ENCODE data around the gene CABCOCO1. TPM values are rescaled to one million over a fixed set of nuclear protein-coding genes. Genes with fewer than 3 reads are reported as not detected.

The CABCOCO1 gene
- total and polyA plus RNA-seq, 8 donors, result 0.19 to 2.7 (median 0.31) TPM; not detected in 4

- peaks cover 0 to 5% (median 0%) of the 10 kb centered on the region in 3 donors for H3K4me1 ChIP-seq
- no peak for ATAC-seq
- H3K36me3 ChIP-seq, result no peaks in the 10 kb centered on the region
- WGBS, 2 donors, result 65 to 76% methylated on average over 9 of the region's 9 CpGs
- no peak overlapping the region for H3K4me3 ChIP-seq
- TF ChIP-seq CTCF (IDR thresholded peaks at IDR 0.05), result no peak
- FAIRE-seq, result no peak
- DNase-seq, result no peak
- H3K27ac ChIP-seq, result no peak overlapping the region
- no peaks in the 10 kb centered on the region for H3K9me3 ChIP-seq
- intact Hi-C loops (cut with DNase I), result no loop called here
- no peaks in the 10 kb centered on the region for H3K27me3 ChIP-seq
These were observed 102.7 kb downstream of the CABCOCO1 start for GRCh38 chr10:61765176-61766087.

GRCh38 chr10:61766927-61767326 lies 104.2 kb downstream of the CABCOCO1 start:
- intact Hi-C loops (cut with DNase I), result no loop called here

GRCh38 chr10:61774031-61774430 lies 111.3 kb downstream of the CABCOCO1 start:
- FAIRE-seq, result no peak

More at GRCh38 chr10:61766927-61767326, 104.2 kb downstream of the CABCOCO1 start:
- WGBS, 2 donors, result 20 to 22% methylated on average over 1 of the region's 1 CpG
- H3K27me3 ChIP-seq, result no peaks in the 10 kb centered on the region
- H3K4me1 ChIP-seq, result peaks cover 0 to 5% (median 0%) of the 10 kb centered on the region in 3 donors
- no peaks in the 10 kb centered on the region for H3K36me3 ChIP-seq
- no peaks in the 10 kb centered on the region for H3K9me3 ChIP-seq
- FAIRE-seq, result no peak
- ATAC-seq, result no peak
- H3K4me3 ChIP-seq, result no peak overlapping the region
- TF ChIP-seq CTCF (IDR thresholded peaks at IDR 0.05), result no peak
- DNase-seq, result no peak
- no peak overlapping the region for H3K27ac ChIP-seq

GRCh38 chr10:61775111-61775510 lies 112.4 kb downstream of the CABCOCO1 start:
- Histone ChIP-seq H3K9me3 (no peaks in the 10 kb centered on the region), H3K4me1 (no peaks in the 10 kb centered on the region), H3K27me3 (no peaks in the 10 kb centered on the region), H3K36me3 (no peaks in the 10 kb centered on the region), H3K4me3 (no peak overlapping the region), H3K27ac (no peak overlapping the region)
- no peak for TF ChIP-seq CTCF (IDR thresholded peaks at IDR 0.05)
- WGBS, 2 donors, result 63 to 82% methylated on average over 2 of the region's 2 CpGs
- ATAC-seq, result no peak
- intact Hi-C loops (cut with DNase I), result no loop called here
- FAIRE-seq, result no peak
- no peak for DNase-seq

More at GRCh38 chr10:61774031-61774430, 111.3 kb downstream of the CABCOCO1 start:
- no peaks in the 10 kb centered on the region for H3K36me3 ChIP-seq
- ATAC-seq, result no peak
- 73 to 90% methylated on average over 3 of the region's 3 CpGs for WGBS, 2 donors
- no peaks in the 10 kb centered on the region for H3K4me1 ChIP-seq
- H3K27me3 ChIP-seq, result no peaks in the 10 kb centered on the region
- H3K27ac ChIP-seq, result no peak overlapping the region
- no peak for TF ChIP-seq CTCF (IDR thresholded peaks at IDR 0.05)
- no peak overlapping the region for H3K4me3 ChIP-seq
- H3K9me3 ChIP-seq, result no peaks in the 10 kb centered on the region
- intact Hi-C loops (cut with DNase I), result no loop called here
- DNase-seq, result no peak

Data from pancreas (tissue), 10 donors.